Hematopoietic multipotent progenitor cell (in vitro differentiated cells): Measurements from ENCODE around the gene IDH3A. TPM values are rescaled to one million over a fixed set of nuclear protein-coding genes. Genes with fewer than 3 reads are reported as not detected.
A peak's percentile ranks its signal among the peaks of the same experiment; 100 is the strongest.

Source experiments
- DNase-seq, 3 donors: peaks; one replicate each; pipeline ENCODE4 v3.0.0-alpha.2; 2011 to 2015; ENCODE audit warnings: low read depth in 2 of 3, low spot score in 2 of 3
- total RNA-seq: library from RNA; depleted of rRNA; stranded (reverse); fragments of >200 nt; gene quantifications from one replicate; pipeline ENCODE4 v1.2.3, GENCODE V29; 2012

Gene IDH3A
- total RNA-seq, result 11.8 TPM

DNA sequence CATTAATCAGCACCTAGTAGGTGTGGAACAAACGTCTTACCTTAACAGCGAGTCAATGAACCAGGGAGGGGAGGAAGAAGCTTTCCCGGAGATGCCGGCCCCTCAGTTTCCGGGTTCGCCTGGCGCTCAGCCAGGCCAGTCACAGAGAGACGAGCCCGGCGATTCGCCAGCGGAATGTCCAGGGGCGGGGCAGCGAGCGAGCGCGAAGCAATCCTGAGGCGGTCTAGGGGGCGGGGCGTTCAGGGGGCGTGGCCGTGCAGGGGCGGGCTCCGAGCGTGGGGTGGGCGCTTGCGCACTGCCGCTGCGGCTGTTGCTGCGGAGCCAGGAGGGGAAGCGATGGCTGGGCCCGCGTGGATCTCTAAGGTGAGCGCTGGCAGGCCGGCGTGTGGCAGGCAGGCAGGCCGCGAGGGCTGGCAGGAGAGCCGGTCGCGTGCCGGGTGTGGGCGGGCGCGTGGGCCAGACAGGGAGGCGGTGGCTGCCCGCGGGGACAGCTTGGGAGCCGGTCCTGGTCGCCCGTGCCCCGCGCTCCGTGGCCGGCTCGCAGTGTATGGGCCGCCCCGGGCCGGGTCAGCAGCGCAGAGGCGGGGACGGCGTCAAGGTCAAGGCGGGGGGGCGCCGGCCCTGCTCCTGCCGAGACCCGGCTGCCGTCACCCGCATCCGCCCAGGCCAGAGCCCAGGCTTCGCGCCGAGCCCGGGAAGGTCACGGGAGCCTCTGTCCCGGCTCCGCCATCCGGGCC is at the start of gene IDH3A:
TSS of gene IDH3A (plus strand) at position 295 of the 737 bp plus-strand sequence. CDS start at position 337, 42 bp downstream.
- peak; percentile 97 to 99 (median 98) for DNase-seq

GRCh38 chr15:78100886-78101285 is 48.3 kb upstream of the IDH3A start:
- DNase-seq, result no peak

GRCh38 chr15:78101423-78102105 is 47.6 kb upstream of the IDH3A start:
- DNase-seq, result no peak

DNA sequence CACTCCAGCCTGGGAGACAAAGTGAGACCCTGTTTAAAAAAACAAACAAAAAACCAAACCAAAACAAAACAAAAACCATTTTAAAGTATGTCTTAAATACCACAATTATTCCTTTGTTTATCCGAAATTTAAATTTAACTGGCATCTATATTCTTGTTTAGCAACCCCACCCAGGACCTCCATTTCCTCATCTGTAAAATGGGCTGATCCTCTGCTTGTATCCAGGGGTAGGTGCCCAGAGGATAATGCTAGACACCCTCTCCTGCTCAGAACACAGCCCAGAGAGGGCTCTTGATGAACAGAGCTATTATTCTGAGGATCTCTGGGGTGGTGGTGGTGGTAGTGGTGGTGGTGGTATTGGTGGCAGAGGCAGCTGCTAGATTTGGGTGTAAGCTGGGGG is 47.0 kb upstream of the IDH3A start:
- DNase-seq, result no peak

- no peak for DNase-seq
These were observed 46.4 kb upstream of the IDH3A start for GRCh38 chr15:78102741-78103140.

DNA sequence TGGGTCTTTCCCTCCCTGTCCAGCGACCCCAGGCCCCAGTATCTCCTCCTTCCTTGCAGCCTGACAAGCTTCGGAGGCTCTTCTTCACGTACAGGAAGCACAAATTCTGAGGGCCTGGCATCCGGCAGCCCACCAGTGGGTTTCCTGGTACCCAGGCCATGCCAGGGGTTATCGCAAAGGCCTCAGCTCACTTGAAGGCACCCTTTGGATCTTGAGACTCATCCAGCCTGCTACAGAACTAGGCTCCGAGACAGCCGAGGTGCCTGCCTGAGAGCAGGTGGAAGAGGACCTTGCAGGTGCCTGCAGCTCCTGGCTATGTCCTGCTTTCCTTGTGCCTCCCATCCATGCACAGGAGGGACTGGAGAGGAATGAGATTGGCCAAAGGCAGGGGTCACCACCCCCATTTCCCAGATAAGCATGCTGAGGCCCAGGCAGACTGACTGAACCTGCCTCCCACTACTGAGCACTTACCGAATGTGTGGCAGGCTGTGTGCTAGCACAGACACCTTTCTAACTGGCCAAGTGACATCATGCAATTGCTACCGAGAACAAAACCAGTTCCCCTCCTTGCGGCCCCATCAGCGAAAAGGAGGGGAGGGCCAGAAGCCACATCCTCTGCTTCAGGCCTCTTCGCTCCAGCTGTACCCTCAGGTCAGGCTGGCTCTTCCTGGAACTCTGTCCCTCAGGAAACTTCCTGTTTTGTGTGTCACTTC is 45.6 kb upstream of the IDH3A start:
- DNase-seq, result peak in 2 of 3 donors; percentile 39 to 74

DNA sequence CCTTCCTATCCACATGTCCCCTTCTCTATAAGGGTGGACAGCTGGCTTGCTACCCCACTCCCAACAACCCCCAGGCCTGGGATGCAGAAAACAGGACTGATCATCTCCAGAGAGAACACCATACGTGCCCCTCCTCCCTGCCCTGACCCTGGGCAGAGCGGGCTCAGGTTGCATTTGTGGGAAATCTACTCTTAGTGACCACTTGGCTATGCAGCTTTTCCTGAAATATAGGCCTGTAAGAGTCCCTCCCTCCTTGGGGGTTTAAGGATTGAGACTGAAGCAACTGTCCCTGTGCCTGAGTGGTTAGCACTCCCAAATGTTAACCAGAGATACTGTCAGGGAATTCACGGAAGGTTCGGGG is 45.1 kb upstream of the IDH3A start:
- DNase-seq, result no peak

GRCh38 chr15:78104566-78105475 is 44.3 kb upstream of the IDH3A start:
- DNase-seq, result no peak

DNA sequence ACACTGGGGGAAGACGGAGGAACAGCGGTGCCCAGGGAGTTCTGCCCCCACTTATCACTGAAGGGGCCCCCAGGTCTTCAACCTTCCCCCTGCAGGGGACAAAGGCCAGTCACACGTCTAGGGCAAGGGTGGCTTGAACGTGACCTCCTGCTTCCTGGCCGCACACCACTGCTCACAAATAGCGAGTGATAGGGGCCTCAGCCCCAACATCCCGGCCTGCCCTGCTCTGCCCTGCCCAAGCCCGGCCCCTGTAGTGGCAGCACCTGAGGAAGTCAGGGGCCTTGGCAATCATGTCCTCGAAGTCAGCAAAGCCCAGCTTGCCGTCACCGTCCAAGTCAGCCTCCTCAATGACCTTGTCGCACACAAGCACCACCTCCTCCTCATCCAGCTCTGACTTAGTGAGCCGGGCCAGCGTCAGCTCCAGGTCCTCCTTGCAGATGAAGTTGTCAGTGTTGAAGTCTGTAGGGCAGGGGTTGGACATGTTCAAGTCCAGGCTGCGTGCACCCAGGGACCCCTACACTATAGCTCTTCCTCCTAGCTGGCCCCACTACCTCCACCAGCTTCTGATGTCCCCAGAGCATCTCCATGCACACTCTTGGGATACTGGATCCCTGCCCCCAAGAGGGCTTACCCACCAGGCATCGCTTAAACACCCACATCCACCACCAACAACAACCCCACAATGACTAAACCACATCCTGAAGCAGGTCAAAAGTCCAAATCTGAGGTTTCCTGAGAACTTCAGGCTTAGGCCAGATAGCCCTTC is 43.5 kb upstream of the IDH3A start:
- no peak for DNase-seq

- DNase-seq, result no peak
These were observed 41.7 kb upstream of the IDH3A start for GRCh38 chr15:78107471-78107870.

GRCh38 chr15:78108300-78109084 is 40.7 kb upstream of the IDH3A start:
- DNase-seq, result peak; percentile 62 to 96 (median 92)

GRCh38 chr15:78109156-78109555 is 40.0 kb upstream of the IDH3A start:
- no peak for DNase-seq

DNA sequence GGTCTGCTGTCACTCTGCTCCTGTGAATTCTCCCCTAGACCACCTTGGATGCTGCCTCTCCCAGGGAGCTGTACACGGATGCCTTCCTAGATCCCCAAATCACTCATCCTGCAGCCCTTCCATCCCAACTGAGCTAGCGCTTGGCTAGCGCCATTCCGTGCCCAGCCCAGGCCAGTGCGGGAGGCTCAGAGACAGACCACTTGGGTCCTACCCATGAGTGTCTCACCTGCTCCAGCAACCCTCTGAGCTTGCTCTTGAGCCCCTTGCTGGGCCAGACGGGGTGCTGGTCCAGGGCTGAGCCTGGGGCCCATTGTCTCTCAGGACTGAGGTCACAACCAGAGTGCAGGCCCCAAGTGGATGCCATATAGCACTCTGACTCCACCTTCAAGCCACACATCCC is 39.1 kb upstream of the IDH3A start:
- no peak for DNase-seq

- no peak for DNase-seq
These were observed 38.2 kb upstream of the IDH3A start for GRCh38 chr15:78110916-78111475.

- DNase-seq, result no peak
These were observed 37.4 kb upstream of the IDH3A start for GRCh38 chr15:78111788-78112187.

- DNase-seq, result no peak
These were observed 36.6 kb upstream of the IDH3A start for GRCh38 chr15:78112551-78112950.

DNA sequence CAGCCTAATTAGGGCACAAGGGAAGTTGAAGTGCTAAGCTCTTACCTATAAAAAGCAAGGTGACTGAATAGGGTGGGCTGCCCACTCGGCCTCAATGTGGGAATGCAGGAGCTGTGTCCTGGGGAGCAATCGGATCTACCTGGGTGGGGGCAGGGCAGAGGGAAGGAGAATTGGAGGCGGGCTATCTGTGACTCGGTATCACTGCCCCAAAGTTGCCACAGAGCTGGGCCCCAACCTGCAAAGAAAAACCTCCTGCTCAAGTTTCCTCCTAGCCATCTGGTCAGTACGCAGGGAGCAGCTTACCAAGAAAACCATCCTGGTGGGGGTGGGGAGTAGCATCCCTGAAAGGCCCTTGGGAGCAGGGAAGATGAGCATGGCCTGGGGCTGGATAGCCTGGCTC is 28.6 kb upstream of the IDH3A start:
- no peak for DNase-seq

DNA sequence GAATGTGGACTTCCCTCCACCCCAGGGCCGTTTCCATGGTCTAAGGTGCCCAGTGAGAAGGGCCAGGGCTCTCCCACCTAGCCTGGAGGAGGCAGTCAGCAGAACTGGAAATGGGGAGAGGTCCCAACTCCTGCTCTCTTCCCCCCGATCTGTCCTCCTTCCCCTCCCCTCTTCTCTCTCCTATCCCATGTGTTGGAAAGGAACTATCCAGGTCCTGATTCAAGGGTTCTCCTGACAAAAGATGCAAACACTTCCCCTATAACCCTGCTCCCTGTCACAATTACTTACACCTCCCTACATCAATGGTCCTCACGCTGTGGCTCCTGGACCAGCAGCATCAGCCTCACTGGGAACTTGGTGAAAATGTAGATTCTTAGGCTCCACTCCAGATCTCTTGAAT is 23.9 kb upstream of the IDH3A start:
- DNase-seq, result no peak

GRCh38 chr15:78127882-78128281 is 21.3 kb upstream of the IDH3A start:
- no peak for DNase-seq
